ENCODE data around the gene SLC31A1. TPM values are rescaled to one million over a fixed set of nuclear protein-coding genes. Genes with fewer than 3 reads are reported as not detected.

The SLC31A1 gene
- total and polyA plus RNA-seq, 2 donors (not counting 3 experiments of a cell fraction or from before 2014, with no cell fraction given), result 13.5 to 22.7 TPM

DNA sequence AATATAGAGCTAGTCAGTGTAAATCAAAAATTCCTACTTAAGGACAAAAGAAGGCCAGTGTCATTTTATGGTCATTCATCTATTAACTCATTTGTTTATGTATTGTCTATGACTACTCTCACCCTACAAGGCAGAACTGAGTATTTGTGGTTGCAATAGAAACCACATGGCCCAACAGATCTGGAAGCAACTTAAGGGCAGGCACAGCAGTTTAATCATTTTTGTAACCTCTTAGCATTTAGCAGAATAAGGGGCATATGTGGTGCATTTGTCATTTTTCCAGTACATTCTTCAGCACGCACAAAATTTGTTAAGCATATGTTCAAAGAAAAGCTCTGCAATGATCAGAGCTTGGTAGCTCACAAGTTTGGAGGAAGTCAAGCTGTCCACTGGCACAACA, 1.4 kb upstream of the SLC31A1 start:
- H3K4me3 ChIP-seq (replicated peaks in 1 of 3; ENCODE audit: insufficient read depth in 1 of 3, low read depth in 1 of 3, low read length in 3 of 3), result peak overlapping the region; percentile 70 to 94 (median 89)
- FAIRE-seq (no peak), DNase-seq (ENCODE audit: low read depth, low spot score) (no peak)
- TF ChIP-seq POLR2A (IDR thresholded peaks at IDR 0.05; ENCODE audit: low read depth, low read length) (no peak), FOS (IDR thresholded peaks at IDR 0.05; ENCODE audit: borderline replicate concordance, insufficient read depth, low read length) (no peak), POLR2AphosphoS5 (IDR thresholded peaks at IDR 0.05; ENCODE audit: insufficient read depth, low read depth, low read length) (no peak), MYC (IDR thresholded peaks at IDR 0.05; ENCODE audit: low read depth, low read length) (no peak), GATA2 (IDR thresholded peaks at IDR 0.05; ENCODE audit: insufficient read depth, insufficient read length, low read depth, low read length) (no peak), JUN (IDR thresholded peaks at IDR 0.05; ENCODE audit: borderline replicate concordance, insufficient read depth, insufficient read length, low read depth) (no peak), EZH2 (IDR thresholded peaks at IDR 0.05; ENCODE audit: borderline replicate concordance, low read depth, low read length, severe bottlenecking) (no peak)
- TF ChIP-seq, protein P1, sequence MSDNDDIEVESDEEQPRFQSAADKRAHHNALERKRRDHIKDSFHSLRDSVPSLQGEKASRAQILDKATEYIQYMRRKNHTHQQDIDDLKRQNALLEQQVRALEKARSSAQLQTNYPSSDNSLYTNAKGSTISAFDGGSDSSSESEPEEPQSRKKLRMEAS (IDR thresholded peaks at IDR 0.05; ENCODE audit: insufficient read depth, insufficient read length), result no peak
- TF ChIP-seq, protein P2, sequence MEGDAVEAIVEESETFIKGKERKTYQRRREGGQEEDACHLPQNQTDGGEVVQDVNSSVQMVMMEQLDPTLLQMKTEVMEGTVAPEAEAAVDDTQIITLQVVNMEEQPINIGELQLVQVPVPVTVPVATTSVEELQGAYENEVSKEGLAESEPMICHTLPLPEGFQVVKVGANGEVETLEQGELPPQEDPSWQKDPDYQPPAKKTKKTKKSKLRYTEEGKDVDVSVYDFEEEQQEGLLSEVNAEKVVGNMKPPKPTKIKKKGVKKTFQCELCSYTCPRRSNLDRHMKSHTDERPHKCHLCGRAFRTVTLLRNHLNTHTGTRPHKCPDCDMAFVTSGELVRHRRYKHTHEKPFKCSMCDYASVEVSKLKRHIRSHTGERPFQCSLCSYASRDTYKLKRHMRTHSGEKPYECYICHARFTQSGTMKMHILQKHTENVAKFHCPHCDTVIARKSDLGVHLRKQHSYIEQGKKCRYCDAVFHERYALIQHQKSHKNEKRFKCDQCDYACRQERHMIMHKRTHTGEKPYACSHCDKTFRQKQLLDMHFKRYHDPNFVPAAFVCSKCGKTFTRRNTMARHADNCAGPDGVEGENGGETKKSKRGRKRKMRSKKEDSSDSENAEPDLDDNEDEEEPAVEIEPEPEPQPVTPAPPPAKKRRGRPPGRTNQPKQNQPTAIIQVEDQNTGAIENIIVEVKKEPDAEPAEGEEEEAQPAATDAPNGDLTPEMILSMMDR (IDR thresholded peaks at IDR 0.05; ENCODE audit: extremely low read depth in 1 of 2, insufficient read depth in 1 of 2, low read depth in 1 of 2, low read length in 2 of 2), result no peak
- peaks cover 56% of the 10 kb centered on the region for H3K79me2 ChIP-seq (ENCODE audit: control insufficient read depth, insufficient read depth, low read length)
- dilution Hi-C loops (cut with MboI; ENCODE audit: extremely low pct_ligation_motif_present, low sequenced_read_pairs) (no loop called here), intact Hi-C loops (cut with micrococcal nuclease) (no loop called here)
- H3K27ac ChIP-seq (ENCODE audit: insufficient read depth, low read depth, low read length), result no peak overlapping the region
- no peaks in the 10 kb centered on the region for H3K9me1 ChIP-seq (replicated peaks; ENCODE audit: control insufficient read depth, extremely low read depth, insufficient read depth, low read length)
- no peaks in the 10 kb centered on the region for H3K27me3 ChIP-seq (ENCODE audit: control insufficient read depth in 2 of 2, insufficient read depth in 2 of 2, low read length in 2 of 2)
- H2AFZ ChIP-seq (ENCODE audit: low read depth, low read length), result no peak overlapping the region
- H3K9me3 ChIP-seq (replicated peaks; ENCODE audit: control insufficient read depth, insufficient read depth, low read length), result no peaks in the 10 kb centered on the region
- H4K20me1 ChIP-seq (replicated peaks; ENCODE audit: control insufficient read depth, extremely low read depth, insufficient read depth, low read length), result no peaks in the 10 kb centered on the region
- ChIA-PET CTCF (interaction anchor here (0.7 to 2.4 kb wide), 5 partner anchors 17 to 888 kb away, joined by 3 to 16 read pairs (median 3); partner anchors contain the start of genes CDC26 and PRPF4), POLR2A (interaction anchor here (1.4 kb wide), 1 partner anchor 55 kb away, joined by 5 read pairs; the partner anchor contains the start of genes CDC26 and PRPF4)
- no peaks in the 10 kb centered on the region for H3K36me3 ChIP-seq (ENCODE audit: control insufficient read depth in 2 of 2, extremely low read depth in 1 of 2, insufficient read depth in 2 of 2, low read length in 2 of 2)
- H3K9ac ChIP-seq (replicated peaks; ENCODE audit: extremely low read depth, insufficient read depth, low read length), result peak overlapping the region; percentile 95
- H3K4me2 ChIP-seq (ENCODE audit: insufficient read depth, low read length), result peak overlapping the region; percentile 88
- BruUV-seq (replicated peaks), result no TSS peak
- peaks cover 25% of the 10 kb centered on the region for H3K4me1 ChIP-seq (ENCODE audit: control insufficient read depth, extremely low read depth, insufficient read depth, low read length)
